GOT3 (cell line): ENCODE results near the gene NAT9.

Source experiments
- DNase-seq: peaks from one replicate; lab custom pipeline; 2025; ENCODE audit warnings: mixed read lengths; lab: John Stamatoyannopoulos, UW

Gene NAT9

DNA sequence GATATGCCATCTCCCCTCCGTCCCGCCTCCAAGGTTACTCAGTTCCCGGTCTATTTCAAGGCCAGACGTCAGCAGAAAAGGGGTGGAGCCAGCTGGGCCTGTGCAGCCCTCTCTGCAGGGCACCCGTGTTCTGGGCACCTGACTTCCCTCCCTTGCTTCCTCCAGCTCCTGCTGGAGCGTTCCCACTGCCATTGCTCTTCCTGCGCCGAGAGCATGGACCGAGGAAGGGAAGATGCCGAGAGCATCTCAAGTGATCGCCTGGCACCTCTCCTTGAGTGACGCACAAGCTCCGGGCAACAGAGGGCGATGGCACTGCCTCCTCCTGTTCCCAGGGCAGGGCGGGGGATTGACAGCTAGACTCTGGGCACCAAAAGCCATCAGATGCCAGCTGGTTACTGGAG lies 29.4 kb upstream of the NAT9 start:
- DNase-seq: no peak

DNA sequence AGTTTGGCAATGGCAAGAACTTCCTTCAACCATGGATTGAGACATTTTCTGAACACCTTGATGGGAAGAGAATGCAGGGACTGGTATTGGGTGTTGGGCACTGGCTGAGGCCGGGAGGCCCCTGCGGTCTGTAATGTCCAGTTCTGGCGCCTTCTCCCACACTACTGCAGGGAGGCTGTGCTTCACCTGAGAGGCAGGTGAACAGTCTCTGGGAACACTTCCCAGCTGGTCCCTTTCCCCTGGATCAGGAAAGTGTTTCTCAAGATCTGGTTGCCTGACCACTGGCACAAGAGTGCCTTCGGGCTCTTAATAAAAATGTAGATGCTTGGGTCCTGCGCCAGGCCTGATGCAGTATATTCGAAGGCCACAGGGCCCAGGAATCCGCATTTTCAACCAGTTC lies 28.5 kb upstream of the NAT9 start:
- no peak for DNase-seq

DNA sequence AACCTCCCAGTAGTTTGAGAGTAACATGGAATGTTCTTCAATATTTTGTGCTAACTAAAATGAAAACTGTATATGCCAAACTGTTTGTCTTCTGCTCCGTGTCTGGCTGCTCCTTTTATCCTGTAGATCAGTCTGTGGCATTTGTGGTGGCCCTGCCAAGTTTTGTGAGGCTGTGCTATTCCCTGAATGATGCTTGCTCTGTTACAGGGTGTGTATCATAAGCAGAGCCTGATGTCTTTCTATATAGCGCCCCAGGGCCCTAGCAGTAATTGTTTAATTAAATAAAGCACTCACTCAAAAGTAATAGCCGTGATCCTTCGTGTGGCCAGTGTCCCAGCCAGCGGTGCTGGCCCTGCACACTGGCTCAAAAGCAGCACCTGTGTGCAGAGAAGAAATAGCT lies 27.8 kb upstream of the NAT9 start:
- no peak for DNase-seq

DNA sequence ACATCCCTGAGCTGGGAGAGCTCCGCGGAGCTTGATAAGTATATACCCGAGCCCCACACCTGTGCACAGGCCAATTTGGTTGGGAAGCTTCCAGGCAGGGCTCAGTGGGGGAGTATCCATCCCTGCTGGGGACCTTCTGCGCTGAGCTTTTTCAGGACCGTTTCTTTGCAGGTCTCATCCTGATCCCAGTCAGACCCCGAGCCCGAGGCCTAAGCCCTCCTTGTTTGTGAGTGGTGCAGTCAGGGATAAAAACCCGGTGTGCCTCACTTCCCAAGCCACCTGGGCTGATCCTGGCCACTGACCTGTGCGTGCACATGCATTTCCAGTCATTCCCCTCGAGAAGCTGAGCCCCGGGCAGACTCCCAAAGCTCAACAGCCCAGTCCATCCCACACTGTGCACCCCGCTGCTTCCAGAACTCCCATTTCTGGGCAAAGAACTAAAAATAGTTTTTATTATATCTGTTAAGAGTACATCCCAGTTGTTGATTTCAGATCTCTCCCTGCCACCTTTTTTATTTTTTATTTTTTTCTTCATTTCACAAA lies 27.3 kb upstream of the NAT9 start:
- DNase-seq: no peak

DNA sequence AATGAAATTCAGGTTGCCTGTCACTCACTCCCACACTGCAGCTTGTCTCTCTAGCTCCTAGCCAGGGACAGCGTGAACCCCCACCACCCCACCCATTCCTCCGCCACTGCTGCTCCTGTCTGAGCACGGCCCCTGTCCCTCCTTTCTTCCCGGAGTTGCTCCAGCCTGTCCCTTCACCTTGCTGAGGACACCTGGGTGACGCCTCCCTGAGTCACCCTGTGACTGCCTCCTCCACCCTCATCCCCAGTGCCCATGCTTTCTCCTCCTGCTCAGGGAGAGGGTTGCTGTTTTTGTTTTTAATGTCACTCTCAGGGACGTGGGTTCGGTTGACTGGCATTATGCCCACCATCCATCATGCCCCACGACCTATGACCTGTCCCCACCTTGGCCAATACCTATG lies 25.8 kb upstream of the NAT9 start:
- DNase-seq: no peak

DNA sequence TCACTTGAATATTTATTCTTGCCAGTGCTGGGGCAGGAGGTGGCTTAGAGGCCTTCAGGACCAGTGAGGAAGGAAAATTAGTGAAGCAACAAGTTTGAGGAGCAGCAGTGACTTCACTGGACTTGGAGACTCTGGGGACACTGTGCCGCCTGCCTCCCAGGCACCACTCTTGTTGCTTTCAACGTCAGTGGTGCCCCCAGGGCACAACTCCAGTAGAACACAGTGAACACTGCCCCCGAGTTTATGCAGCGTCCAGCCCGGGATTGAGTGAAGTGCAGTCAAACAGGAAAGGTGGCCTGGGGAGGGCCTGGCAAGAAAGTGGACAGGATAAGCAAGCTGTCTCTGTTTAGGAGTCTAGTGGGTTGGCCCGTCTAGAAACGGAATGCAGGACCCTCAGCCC lies 24.4 kb upstream of the NAT9 start:
- no peak for DNase-seq

DNA sequence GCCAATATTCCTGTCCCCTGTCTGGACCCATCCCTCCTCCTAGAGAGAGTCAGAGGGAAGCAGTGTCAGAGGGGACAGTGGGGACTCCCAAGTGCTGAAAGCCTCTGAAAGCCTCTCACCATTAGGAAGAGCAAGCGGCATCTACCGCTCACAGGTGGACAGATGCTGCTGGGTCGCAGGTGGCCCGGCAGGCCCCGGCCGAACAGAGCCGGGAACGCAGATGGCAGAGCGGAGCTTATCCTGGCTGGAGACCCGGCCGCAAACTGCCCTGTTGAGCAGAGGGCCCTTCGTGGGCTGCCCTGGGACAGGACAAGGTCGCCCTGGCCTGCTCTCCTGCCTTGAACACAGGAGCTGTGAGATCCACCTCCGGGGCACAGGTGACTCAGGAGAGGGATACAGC lies 23.0 kb upstream of the NAT9 start:
- DNase-seq: no peak

DNA sequence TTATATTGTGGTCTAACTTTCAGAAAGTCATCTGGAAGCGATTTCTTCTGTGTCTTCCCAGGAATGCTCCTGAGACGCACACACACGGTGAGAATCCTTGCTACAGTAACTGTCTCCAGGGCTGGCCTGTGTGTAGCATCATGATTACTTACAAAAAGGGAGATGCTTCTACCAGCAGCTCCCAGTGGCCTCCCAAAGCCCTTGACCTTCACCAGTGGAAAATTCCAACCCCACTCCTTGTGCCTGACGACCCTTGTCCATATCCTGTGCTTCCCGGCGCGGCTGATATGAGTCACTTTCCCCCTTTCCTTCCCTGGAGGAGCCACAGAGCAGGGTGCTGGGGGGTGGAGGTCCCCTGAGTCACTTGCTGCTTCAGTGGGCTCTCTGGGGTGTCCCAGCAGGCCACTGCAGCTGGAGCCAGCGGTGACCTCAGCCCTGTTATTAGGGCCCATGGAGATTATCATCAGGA lies 22.1 kb upstream of the NAT9 start:
- DNase-seq: no peak

DNA sequence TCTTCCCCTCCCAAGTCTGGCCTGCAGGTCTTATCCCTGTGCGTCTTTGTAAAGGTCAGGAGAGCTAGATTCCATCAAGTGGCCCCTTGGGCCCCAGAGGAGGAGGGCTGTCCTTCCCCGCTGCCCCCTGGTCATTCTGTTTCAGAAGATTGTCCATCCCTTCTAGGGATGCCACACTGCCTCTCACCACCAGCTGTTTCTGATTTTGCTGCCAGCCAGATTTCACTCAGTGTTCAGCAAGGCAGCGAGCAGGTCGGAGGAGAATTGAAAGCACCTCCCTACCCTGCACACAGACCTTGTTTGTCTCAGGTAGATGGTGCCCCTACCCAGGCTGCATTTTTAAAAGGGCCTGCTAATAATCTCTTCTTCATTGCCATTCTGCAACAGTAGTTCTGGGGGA lies 21.7 kb upstream of the NAT9 start:
- no peak for DNase-seq

DNA sequence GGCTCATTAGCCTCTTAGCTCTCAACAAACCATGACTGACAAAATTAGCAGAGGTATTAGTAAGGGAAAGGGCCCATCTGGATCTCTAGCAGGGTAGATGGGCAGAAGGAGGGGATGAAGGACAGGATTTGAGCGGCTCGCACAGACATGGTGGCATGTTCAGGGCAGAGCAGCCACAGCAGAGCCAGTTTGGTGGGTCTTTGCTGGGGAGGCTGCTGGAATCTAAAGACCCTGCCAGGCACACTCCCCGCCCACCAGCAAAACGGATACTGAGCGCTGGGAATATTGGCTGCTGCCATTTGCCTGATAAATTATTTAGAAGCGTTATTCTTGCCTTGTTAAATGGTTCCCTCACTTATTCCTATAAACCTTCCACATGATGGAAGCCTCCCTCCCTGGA lies 20.7 kb upstream of the NAT9 start:
- no peak for DNase-seq

DNA sequence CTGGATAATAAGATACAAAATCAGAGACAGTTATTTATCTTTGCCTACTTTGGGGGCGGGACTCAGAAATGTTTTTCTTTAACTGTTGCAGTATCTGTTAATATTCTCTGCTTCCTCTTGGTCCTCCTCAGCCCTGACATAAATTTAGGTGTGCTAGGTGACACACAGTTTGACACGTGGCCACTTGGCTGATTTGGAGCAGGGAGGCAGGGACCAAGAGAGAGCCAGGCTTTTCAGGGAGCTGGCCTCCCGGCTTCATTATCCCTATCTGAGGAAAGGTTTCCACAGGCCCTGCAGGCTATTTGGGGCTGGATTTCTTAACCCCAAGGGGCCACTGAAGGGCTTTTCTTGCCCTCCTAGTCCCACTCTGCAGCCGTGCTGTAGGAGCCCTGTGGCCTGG lies 20.1 kb upstream of the NAT9 start:
- DNase-seq: no peak

DNA sequence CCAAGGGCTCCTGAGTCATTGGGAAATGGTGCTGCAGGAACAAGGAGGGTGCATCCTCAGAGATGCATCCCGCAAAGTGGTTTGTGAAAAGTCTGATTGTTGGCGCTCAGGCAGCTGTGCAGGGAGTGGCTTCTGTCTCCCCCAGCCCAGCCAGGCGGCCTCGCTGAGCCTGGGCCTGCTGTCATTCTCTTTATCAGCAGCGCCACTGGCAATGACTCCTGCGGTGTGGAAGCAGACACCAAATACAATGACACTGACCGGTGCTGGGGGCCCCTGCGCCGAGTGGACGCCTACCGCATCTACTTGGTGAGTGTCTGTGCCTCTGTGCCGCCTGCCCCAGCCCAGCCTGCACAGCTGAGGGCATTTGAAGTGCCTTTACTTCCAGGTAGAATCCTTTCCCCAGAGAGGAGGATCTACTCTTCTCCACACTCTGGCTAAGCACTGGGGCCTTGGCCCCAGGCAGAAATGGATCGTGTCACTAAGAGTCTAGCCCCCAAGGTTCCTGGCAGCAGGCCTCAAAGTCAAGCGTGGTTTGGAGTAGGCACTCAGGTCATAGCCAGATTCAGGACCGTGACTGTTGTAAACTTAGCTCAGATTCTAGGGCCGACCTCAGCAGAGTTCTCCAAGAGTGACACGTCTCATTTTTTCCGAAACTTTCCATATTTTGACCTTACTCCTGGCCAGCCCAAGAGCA lies 19.3 kb upstream of the NAT9 start:
- DNase-seq: no peak

DNA sequence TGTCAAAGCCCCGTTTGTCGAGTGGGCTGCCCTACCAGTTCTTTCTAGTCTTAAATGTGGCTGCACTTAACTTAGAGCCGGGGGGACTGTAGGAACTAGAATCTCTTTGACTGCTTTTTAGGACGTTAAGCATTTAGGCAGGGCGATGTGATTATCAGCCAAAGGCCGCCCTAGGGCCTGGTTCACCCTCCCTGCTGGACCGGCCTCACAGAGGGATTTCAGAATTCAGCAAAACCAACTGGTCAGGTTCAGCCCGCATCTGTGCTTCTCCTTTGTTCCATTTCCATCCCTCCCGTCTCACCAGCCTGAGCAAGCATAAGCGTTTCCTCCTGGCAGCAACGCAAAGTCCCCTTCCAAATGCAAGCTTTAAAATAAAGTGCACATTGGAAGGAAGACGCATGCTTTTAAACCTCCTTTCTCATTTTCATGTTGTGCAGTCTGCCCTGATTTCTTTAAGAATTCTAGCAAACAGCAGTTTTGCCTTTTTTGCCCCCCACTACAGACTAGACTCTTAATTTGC lies 16.5 kb upstream of the NAT9 start:
- DNase-seq: no peak

DNA sequence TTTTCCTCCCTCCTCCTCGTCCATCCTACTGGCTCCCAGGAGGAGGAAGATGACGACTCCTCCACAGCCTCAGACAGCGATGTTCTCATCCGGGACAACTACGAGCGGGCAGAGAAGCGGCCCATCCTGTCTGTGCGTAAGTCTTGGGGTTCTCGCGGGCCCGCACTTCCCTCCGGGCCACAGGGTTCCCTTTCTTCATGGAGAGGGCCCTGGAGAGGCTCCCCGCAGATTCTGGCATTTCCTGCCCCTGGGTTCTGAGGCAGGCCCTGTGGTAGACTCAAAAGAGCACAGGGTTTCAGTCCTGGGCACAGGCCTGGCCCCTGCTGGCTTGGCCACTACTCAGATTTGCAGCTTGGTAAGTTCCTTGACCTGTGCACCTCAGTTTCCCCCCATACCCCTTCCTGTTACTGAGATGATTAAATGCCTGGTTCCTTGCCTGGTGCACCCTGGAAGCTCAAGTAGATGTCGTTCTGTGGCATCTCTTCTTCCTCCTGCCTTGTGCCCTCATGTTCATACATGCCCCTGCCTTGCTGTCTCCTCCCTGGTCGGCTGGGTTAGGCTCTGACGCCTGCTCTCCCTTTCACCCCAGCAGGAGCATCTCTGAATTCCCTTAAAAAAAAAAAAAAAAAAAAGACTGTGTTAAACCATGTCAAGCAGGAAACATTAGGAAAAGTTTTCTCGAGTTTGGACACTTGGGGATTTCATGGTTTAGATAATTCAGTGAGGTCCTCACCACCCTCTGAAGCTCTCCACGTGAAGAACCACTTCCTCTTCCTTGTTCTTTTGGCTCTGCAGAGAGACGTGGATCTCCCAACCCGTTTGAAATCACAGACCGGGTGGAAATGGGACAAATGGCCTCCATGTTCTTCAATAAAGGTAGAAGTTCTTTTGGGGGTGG lies 14.3 kb upstream of the NAT9 start:
- DNase-seq: no peak

DNA sequence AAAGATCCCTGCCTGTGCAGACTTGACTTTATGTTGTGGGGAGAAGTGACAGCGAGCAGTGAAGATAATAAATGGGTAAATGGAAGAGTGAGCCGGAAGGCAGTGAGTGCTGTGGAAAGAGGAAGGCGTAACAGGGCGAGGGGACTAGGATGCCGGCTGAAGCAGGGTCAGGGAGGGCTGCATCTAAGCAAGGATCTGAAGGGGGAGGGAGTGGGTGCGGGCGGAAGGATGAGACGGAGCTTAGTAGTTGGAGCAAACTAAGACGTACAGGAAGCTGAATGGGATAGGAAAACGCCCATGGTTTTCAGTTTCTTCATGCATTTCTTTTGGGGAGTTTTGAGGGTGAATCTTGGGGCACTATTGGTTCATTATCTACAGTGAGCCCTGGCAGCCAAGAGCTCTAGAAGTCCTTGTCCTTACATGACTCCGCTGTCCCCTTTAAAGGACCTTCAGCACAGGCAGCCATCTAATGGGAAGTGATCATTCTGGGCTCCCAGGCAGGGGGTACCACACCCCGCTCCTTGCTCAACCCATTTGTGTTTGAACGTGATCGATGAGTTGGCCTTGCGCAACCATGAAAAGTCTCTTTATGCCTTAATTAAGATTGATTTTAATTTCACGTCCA lies 10.4 kb upstream of the NAT9 start:
- no peak for DNase-seq

DNA sequence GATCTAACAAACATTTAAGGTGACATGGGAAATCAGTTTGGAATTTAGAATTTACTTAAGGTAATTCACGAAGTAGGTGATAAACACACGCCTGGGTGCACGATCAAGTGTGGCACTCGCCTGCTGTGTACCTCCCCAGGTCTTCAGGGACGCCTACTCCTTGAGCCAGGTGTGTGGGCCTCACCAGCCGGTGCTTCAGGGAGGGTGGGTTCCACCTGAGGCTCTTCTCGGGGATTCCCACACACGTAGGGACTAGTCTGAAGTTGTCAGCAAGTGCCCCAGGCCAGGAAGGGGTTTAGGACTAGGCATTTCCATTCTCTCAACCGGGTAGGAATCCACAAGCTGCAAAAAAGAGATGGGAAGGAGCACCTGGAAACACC lies 9.8 kb upstream of the NAT9 start:
- DNase-seq: no peak

DNA sequence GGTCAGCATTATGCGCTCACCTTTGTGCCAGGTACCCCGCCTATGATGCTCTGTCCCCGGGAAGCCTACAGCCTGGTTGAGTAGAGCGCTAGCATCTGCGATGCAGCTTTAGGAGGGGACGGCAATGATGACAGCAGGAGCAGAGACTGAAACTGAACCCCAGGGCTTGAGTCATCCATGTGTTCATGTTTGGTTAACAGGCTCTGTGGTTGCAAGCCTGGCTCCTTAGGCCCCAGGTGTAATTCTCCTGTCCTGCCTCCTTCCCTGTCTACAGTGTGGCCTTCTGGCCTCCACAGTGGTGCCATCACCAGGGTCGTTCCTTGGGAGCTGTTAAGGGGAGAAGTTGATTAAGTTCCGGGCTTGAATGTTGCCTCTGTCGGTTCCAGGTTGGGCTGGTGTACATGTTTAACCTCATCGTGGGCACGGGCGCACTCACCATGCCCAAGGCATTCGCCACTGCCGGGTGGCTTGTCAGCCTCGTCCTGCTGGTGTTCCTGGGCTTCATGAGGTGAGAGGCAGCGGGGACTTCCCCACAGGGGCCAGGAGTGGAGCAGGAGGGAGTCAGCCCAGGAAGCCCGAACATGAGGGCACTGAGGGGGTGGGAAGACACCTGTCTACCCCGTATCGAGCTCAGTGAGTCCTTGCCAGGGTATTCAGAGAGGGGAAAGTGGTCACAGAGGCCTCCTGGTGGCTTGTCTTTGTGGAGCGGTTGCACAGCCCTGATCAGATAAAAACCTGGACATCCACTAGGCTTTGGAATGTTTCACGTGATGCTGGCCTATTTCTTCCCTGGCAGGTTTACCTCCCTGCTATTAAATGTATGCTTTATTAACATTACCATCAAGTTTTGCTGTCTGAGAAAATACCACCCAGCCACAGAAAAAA lies 9.2 kb upstream of the NAT9 start:
- no peak for DNase-seq

DNA sequence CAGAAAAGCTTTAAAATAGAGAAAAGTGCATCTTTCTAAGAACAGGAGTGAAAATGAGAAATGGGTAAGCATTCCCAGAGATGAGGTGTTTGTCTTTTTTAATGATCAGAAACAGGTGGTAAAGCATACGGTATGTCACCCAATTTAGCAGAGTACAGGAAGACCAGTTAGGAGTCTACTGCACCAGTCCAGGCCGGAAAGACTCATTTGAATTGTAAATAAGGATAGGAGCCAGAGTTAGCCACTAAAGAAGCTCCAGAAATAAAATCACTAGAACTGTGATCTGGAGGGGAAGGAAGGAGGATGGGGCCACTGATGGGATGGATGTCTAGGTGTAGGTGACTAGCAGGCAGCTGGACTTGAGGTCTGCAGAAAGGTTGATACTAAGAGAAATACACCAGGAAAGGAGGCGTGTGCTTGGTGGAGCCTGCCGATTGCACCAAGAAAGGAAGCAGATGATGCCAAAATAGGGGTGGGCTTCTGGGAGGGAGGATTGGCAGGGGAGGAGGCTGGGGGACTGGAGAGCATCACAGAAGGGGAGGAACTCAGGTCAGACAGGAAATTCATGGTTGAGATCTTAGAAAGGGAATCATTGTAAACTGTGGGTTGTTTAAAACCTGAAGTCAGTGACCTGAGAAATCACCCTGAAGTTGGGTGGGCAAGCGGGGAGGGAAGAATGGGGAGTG lies 8.1 kb upstream of the NAT9 start:
- DNase-seq: no peak

DNA sequence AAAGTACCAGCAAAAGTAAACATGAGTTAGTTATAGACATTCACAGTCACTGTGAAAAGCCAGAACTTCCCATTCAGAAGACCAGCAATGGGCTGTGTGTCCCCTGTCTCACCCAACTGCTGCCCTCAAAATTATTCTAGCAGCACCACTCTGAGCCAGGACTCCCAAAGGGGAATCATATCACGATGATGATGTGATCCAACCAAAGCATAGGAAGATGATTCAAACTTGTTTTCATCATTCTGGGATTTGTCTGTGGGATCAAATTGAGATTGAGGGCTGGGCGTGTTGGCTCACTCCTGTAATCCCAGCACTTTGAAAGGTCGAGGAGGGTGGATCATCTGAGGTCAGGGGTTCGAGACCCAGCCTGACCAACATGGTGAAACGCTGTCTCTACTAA lies 6.4 kb upstream of the NAT9 start:
- no peak for DNase-seq

DNA sequence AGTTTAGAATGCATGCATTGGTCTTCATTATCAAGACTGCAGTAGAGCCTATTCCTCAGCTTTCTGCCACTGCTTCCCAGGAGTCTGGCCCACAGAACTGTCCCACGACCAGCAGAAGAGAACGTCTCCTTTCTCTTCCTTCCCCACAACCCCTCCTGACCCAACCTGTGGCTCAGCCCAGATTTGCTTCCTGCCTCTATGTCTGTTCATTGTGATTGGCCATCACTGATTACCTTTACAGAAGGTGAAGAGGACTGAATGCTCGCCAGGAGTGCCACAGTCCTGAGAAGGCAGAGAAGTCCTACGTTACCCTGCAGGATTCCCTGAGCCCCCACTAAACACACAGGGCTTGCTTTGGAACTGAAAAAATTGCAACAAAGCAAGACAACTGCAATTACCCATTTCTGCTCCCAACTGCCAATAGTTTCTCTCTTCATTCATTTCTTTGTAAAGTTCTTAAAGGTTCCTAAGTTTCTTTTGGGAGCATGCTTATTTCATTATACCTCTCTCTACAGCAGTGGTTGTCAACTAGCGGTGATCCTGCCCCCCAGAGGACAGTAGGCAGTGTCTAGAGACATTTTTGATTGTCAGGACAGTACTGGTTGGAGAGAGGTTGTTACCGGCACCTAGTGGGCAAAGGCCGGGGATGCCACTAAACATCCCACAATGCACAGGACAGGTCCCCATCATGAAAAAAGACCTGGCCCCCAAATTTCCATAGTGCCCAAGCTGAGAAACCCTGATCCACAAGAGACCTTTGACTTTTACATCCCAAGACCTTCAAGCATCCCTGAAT lies 4.5 kb upstream of the NAT9 start:
- DNase-seq: no peak
